OCI-LY3 (cell line): ENCODE results near the gene RAB39A.

Experiments used
- CTCF ChIP-seq: fragments of 200-600, 300-600 bp; sonication (generic); IDR thresholded peaks from 2 replicates; pipeline ENCODE4 v1.5.1; 2014; ENCODE audit warnings: antibody characterized with exemption, low read length, low read depth
- EZH2phosphoT487 ChIP-seq: fragments of 200-600 bp; shearing (Covaris generic); IDR thresholded peaks from 2 replicates; pipeline ENCODE4 v1.6.1; 2018; ENCODE audit warnings: antibody characterized with exemption, mixed run types, low read depth

GRCh38 chr11:108009497-108010370 is 81.5 kb downstream of the RAB39A start:
- TF ChIP-seq CTCF, result no peak
- TF ChIP-seq EZH2phosphoT487, result no peak
